GM13977 (cell line): ENCODE data around the gene GSK3A.

Source experiments
- DNase-seq: peaks from one replicate; pipeline ENCODE4 v3.0.0; 2012; ENCODE audit warnings: low spot score
- in situ Hi-C: fragments of 300-500 bp; cut with MboI; formaldehyde crosslinking; loops from one replicate; pipeline ENCODE4 v1.12.0; 2022; ENCODE audit warnings: low sequenced_read_pairs, low pct_unique_long_range_greater_than_20kb, mixed read lengths, inconsistent platforms; ENCODE audit not compliant: unreplicated experiment
- TF ChIP-seq, protein P1 (sequence below): IDR thresholded peaks from 2 replicates; pipeline ENCODE4 v1.5.1; 2012; ENCODE audit warnings: mild to moderate bottlenecking, control low read depth; ENCODE audit not compliant: insufficient read depth; ENCODE audit errors: extremely low read depth, missing control alignments

GSK3A gene

DNA sequence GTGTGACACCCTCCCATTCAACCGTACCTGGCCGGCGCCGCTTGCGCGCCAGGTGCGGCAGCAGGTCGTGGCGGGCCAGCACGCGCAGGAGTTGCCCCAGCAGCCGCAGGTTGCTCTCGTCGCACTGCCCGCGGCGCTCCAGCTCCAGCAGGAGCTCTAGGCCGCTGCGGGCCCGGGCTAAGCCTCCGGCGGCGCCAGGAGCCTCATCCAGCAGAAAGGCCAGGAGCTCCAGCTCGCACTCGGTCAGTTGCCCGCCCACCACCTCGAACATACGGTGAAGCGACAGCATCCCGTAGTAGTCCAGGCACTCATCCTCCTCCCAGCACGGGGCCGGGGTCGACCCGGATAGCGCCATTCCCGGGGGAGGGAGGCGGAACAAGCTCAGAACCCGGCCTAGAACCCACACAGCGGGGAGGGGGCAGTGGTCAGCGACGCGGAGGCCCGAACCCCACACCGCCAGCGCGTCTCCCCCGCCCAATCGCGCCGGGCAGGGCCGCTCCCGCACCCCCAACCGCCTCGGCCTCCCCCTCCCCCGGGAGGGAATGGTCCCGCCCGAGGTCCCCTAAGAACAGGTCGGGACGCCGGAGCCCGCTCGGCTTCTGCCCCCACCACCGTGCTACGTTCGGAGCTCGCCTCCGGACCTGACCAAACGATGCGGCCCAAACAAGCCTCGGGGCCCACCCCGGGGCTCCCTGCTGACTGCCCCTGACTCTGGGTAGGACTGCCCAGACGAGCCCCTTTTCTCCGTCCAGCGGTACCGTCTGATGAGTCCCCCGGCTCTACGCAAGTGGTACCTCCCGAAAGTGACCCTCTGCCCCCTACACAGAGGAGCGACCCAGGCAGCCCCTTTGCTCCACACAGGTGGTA, 25.5 kb downstream of the GSK3A start:
- TF ChIP-seq, protein P1, sequence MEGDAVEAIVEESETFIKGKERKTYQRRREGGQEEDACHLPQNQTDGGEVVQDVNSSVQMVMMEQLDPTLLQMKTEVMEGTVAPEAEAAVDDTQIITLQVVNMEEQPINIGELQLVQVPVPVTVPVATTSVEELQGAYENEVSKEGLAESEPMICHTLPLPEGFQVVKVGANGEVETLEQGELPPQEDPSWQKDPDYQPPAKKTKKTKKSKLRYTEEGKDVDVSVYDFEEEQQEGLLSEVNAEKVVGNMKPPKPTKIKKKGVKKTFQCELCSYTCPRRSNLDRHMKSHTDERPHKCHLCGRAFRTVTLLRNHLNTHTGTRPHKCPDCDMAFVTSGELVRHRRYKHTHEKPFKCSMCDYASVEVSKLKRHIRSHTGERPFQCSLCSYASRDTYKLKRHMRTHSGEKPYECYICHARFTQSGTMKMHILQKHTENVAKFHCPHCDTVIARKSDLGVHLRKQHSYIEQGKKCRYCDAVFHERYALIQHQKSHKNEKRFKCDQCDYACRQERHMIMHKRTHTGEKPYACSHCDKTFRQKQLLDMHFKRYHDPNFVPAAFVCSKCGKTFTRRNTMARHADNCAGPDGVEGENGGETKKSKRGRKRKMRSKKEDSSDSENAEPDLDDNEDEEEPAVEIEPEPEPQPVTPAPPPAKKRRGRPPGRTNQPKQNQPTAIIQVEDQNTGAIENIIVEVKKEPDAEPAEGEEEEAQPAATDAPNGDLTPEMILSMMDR, result no peak
- in situ Hi-C loops, result no loop called here
- DNase-seq, result no peak

DNA sequence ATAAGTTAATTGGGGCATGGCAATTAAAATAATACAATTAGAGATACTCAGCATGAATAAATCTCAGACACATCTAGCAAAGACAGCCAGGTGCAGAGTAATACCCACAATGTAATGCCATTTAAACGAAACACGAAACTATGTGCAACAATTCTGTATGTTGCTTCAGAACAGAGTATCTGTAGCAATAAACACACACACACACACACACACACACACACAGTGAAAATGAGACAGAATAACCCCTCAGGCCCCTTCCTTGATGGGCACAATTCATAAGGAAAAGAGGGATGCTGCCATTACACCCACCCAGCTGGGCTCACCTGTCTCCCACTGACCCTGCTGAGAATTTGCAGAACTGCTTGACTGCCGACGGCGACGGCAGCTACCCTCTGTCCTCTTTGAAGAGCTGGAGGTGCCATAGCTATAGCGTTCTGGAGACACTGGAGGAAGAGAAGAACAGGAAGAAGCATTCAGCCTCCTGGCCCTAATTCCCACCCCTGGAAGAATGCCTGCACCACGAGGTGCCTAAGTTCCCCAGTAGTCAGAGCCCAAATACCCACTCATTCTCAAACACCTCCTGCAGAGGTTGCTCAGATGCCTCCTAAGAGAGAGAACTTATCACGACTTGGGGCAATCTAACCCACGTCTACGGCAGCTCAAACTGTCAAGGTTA, 27.5 kb downstream of the GSK3A start:
- TF ChIP-seq, protein P1, result no peak
- in situ Hi-C loops, result no loop called here
- no peak for DNase-seq

DNA sequence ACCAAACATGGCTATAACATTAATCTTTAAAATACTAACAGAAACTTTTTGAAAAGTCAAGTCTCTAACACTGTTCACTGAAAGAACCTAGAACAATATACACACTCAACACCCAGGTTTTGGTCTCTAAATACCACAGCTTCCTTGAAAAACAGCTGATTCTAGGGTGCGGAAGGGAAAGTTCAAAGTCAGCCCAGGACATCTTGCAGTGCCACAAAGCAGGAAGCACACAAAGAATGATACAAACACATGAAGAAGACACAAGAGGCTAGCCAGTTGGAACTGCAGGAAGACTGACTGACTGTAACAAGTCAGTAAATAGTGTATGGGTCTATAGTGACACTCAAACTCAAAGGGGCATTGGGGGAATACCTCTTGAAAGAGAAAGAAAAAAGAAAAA, 29.5 kb downstream of the GSK3A start:
- in situ Hi-C loops, result no loop called here
- DNase-seq, result no peak
- TF ChIP-seq, protein P1, result no peak

DNA sequence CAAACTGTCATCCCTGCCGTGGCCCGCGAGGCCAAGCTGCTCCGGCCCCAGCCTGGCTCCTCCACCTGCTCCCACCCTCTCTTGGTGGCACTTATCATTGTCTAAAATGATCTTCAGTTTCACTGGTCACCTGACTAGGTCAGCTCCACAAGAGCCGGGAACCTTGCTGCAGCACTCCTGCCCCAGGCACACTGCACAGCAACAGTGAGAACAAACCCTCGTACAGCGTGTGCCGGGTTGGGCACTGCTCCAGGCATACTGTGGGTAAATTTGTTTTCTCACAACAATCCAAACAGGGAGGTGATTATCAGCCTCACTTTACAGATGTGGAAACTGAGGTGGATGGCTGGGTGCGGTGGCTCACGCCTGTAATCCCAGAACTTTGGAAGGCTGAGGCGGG, 33.8 kb downstream of the GSK3A start:
- TF ChIP-seq, protein P1, result no peak
- in situ Hi-C loops, result no loop called here
- DNase-seq, result no peak

DNA sequence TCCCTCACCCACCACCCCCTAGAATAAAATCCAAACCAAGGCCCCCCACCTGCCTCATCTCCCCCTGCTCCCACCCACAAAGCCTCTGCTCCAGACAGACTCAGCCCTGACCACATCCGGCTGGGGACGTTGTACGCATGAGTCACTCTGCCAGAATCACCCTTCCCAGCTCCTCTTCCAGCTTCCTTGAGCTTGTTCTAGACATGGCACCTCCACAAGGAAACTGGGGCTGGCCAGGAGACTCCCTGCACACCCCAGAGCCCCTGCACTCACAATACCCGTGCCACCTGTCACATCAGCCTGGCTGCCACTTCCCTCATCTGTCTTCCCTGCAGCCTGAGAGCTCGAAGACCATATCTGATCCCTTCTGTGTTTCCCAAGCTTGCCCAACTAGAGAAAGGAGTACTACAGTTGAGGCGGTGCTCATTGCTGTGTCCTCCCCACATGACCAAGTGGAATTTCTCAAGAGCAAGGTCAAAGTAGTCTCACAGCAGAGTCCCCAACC, 34.6 kb downstream of the GSK3A start:
- no peak for DNase-seq
- in situ Hi-C loops, result no loop called here

More for the DNA sequence above, 34.6 kb downstream of the GSK3A start:
- TF ChIP-seq, protein P1, result no peak
